ENCODE results near the gene SLC35F5. TPM values are rescaled to one million over a fixed set of nuclear protein-coding genes. Genes with fewer than 3 reads are reported as not detected.

Gene SLC35F5
- polyA plus RNA-seq, 1 donor from 2014 or later, result 56.2 TPM

DNA sequence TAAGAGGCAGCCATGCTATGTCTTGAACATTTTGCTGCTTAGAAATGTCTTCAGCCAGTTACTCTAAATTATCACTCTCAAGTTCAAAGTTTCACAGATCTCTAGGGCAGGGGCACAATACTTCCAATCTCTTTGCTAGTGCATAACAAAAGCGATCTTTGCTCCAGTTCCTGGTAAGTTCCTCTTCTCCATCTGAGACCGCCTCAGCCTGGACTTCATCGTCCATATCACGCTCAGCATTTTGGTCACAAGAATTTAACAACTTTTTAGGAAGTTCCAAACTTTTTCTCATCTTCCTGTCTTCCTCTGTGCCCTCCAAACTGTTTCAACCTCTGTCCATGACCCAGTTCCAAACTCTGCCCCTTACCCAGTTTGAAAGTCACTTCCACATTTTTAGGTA is 8.8 kb upstream of the SLC35F5 start:
- H3K36me3 ChIP-seq (ENCODE audit: insufficient read depth, low read length), result no peaks in the 10 kb centered on the region
- no peaks in the 10 kb centered on the region for H3K9me3 ChIP-seq (ENCODE audit: low read length)
- no peak for TF ChIP-seq EP300 (conservative IDR thresholded peaks at IDR 0.05; ENCODE audit: poor library complexity, severe bottlenecking)
- no peak for TF ChIP-seq SMC3 (conservative IDR thresholded peaks at IDR 0.05; ENCODE audit: poor library complexity)
- no peak for TF ChIP-seq RAD21 (conservative IDR thresholded peaks at IDR 0.05)
- TF ChIP-seq EZH2 (IDR thresholded peaks at IDR 0.05; ENCODE audit: borderline replicate concordance, insufficient read depth, low read length, poor library complexity, severe bottlenecking), result no peak
- no peak for TF ChIP-seq MXI1 (conservative IDR thresholded peaks at IDR 0.05; ENCODE audit: poor library complexity, severe bottlenecking)
- TF ChIP-seq TAF1 (IDR thresholded peaks at IDR 0.05; ENCODE audit: low read depth), result no peak
- no peak overlapping the region for H2AFZ ChIP-seq (ENCODE audit: low read depth, low read length)
- no peak overlapping the region for H3K4me2 ChIP-seq (ENCODE audit: low read length)
- no peak overlapping the region for H3K27ac ChIP-seq (ENCODE audit: low read length)
- H3K9ac ChIP-seq (ENCODE audit: low read length), result no peak overlapping the region
- H3K27me3 ChIP-seq (ENCODE audit: insufficient read depth, low read depth, low read length), result no peaks in the 10 kb centered on the region
- H3F3A ChIP-seq (ENCODE audit: insufficient read depth, low read length, poor library complexity, severe bottlenecking), result no peaks in the 10 kb centered on the region
- no peaks in the 10 kb centered on the region for H4K20me1 ChIP-seq (ENCODE audit: insufficient read depth)
- H3K9me2 ChIP-seq (ENCODE audit: insufficient read depth, low read length), result no peaks in the 10 kb centered on the region
- H3K4me3 ChIP-seq (ENCODE audit: low read length), result no peak overlapping the region
- H3K79me2 ChIP-seq (replicated peaks; ENCODE audit: insufficient read depth, low read length), result no peaks in the 10 kb centered on the region

DNA sequence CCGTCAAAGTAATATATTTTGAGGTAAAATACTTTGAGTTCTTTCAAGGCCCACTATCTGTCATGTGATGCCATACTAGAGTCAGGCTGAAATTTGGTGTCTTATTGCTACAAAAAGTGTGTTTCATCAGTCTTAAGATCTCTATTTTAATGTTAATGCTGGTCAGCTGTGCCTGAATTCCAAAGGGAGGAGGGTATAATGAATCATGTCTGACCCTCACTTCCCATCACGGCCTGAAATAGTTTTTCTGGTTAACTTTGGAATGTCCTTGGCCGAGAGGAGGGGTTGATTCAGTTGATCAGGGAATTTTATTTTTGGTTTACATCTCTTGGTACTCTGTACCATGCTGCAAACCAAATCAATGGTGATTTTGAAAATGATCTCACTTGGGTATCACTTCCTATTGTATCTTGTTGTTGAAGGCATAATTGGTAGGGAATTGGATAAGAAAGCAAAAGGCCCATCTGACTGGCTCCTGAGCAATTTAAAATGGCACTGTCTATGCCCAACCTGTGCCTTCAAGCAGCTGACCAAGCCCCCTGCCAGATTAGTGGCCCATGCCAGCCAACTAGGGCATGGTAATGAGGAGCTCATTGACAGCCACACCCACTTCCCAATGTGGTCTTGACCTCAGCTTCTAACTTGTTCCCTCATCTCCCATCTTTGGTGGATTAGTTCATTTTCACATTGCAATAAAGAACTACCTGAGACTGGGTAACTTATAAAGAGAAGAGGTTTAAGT is 6.1 kb upstream of the SLC35F5 start:
- H3K27me3 ChIP-seq (ENCODE audit: insufficient read depth, low read depth, low read length), result no peaks in the 10 kb centered on the region
- H3K4me3 ChIP-seq (ENCODE audit: low read length), result no peak overlapping the region
- H2AFZ ChIP-seq (ENCODE audit: low read depth, low read length), result no peak overlapping the region
- H3K4me2 ChIP-seq (ENCODE audit: low read length), result no peak overlapping the region
- no peaks in the 10 kb centered on the region for H3K9me3 ChIP-seq (ENCODE audit: low read length)
- no peaks in the 10 kb centered on the region for H3K9me2 ChIP-seq (ENCODE audit: insufficient read depth, low read length)
- no peaks in the 10 kb centered on the region for H4K20me1 ChIP-seq (ENCODE audit: insufficient read depth)
- H3K79me2 ChIP-seq (replicated peaks; ENCODE audit: insufficient read depth, low read length), result no peaks in the 10 kb centered on the region
- no peak for TF ChIP-seq TAF1 (IDR thresholded peaks at IDR 0.05; ENCODE audit: low read depth)
- TF ChIP-seq POLR2AphosphoS5 (IDR thresholded peaks at IDR 0.05), result no peak
- no peak for TF ChIP-seq RAD21 (conservative IDR thresholded peaks at IDR 0.05)
- no peak overlapping the region for H3K27ac ChIP-seq (ENCODE audit: low read length)
- H3K36me3 ChIP-seq (ENCODE audit: insufficient read depth, low read length), result no peaks in the 10 kb centered on the region
- H3K9ac ChIP-seq (ENCODE audit: low read length), result no peak overlapping the region
- no peaks in the 10 kb centered on the region for H3F3A ChIP-seq (ENCODE audit: insufficient read depth, low read length, poor library complexity, severe bottlenecking)

DNA sequence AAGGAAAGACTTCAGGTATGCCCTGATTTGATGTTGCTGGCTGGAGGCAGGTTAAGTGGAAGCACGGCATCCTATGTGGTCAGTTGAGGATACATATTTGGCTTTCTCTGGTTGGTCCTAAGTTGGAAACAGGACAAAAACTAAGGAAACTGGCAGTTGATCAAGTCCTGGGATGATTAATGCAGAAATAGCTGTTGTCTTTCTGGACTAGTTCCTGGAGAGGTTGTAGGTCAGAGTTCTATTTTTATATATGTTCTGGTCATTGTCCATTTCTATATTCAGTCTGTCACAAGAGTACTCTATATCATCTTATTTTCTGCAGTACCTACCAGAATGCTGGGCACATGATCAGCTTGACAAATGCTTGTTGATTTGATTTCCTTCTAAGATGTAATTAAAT is 4.0 kb upstream of the SLC35F5 start:
- Histone ChIP-seq H3K27me3 (ENCODE audit: insufficient read depth, low read depth, low read length) (no peaks in the 10 kb centered on the region), H3K36me3 (ENCODE audit: insufficient read depth, low read length) (no peaks in the 10 kb centered on the region), H4K20me1 (ENCODE audit: insufficient read depth) (no peaks in the 10 kb centered on the region), H3K79me2 (replicated peaks; ENCODE audit: insufficient read depth, low read length) (peaks cover 5% of the 10 kb centered on the region), H3K4me2 (ENCODE audit: low read length) (no peak overlapping the region), H3K27ac (ENCODE audit: low read length) (no peak overlapping the region), H3F3A (ENCODE audit: insufficient read depth, low read length, poor library complexity, severe bottlenecking) (no peaks in the 10 kb centered on the region), H2AFZ (ENCODE audit: low read depth, low read length) (no peak overlapping the region), H3K9me2 (ENCODE audit: insufficient read depth, low read length) (no peaks in the 10 kb centered on the region), H3K9me3 (ENCODE audit: low read length) (no peaks in the 10 kb centered on the region), H3K9ac (ENCODE audit: low read length) (no peak overlapping the region), H3K4me3 (ENCODE audit: low read length) (no peak overlapping the region)
- TF ChIP-seq TAF1 (IDR thresholded peaks at IDR 0.05; ENCODE audit: low read depth) (no peak), SMC3 (conservative IDR thresholded peaks at IDR 0.05; ENCODE audit: poor library complexity) (no peak), RAD21 (conservative IDR thresholded peaks at IDR 0.05) (no peak), MXI1 (conservative IDR thresholded peaks at IDR 0.05; ENCODE audit: poor library complexity, severe bottlenecking) (no peak), POLR2AphosphoS5 (IDR thresholded peaks at IDR 0.05) (no peak), EP300 (conservative IDR thresholded peaks at IDR 0.05; ENCODE audit: poor library complexity, severe bottlenecking) (no peak), CTCF (IDR thresholded peaks at IDR 0.05; ENCODE audit: poor library complexity, severe bottlenecking) (no peak), EZH2 (IDR thresholded peaks at IDR 0.05; ENCODE audit: borderline replicate concordance, insufficient read depth, low read length, poor library complexity, severe bottlenecking) (no peak)

All from neural cell (in vitro differentiated cells).